ENCODE results near the gene VASH1. TPM values are rescaled to one million over a fixed set of nuclear protein-coding genes. Genes with fewer than 3 reads are reported as not detected.
"Not testable (repeated sequence)": the region's sequence is repeated elsewhere in the genome, so short reads cannot be mapped to it uniquely, and the experiment has no call there.

VASH1 gene
- 1 to 10 TPM; 1.8 to 6.5 TPM for total RNA-seq

GRCh38 chr14:76761136-76761959 is at the start of gene VASH1:
Gene VASH1 (plus strand): TSS chr14:76761468. CDS start chr14:76762822, 1,354 bp downstream.
- H3K9me3 Mint-ChIP-seq: no peaks in the 10 kb centered on the region
- ATAC-seq (peak; percentile 92), DNase-seq (ENCODE audit: low spot score in 2 of 2) (peak; percentile 68 to 71)
- peaks cover 6% of the 10 kb centered on the region in 2 donors for H3K36me3 Mint-ChIP-seq
- H3K27ac Mint-ChIP-seq: peak within 1 kb of the TSS; percentile 20 to 68

GRCh38 chr14:76713121-76713520 is 48.1 kb upstream of the VASH1 start:
- DNase-seq (ENCODE audit: low spot score in 2 of 2) (no peak), ATAC-seq (no peak)
- no peaks in the 10 kb centered on the region for H3K9me3 Mint-ChIP-seq
- no peaks in the 10 kb centered on the region for H3K36me3 Mint-ChIP-seq
- no peak overlapping the region for H3K27ac Mint-ChIP-seq

- ATAC-seq: no peak
- Mint-ChIP-seq H3K27ac (no peak overlapping the region), H3K36me3 (no peaks in the 10 kb centered on the region), H3K9me3 (no peaks in the 10 kb centered on the region)
- DNase-seq (ENCODE audit: low spot score in 2 of 2): no peak
Measured at GRCh38 chr14:76714470-76714869, 46.8 kb upstream of the VASH1 start.

GRCh38 chr14:76715101-76715500 is 46.2 kb upstream of the VASH1 start:
- Mint-ChIP-seq H3K27ac (no peak overlapping the region), H3K36me3 (no peaks in the 10 kb centered on the region), H3K9me3 (no peaks in the 10 kb centered on the region)
- ATAC-seq (no peak), DNase-seq (ENCODE audit: low spot score in 2 of 2) (no peak)

GRCh38 chr14:76715511-76716081 is 45.7 kb upstream of the VASH1 start:
- ATAC-seq (no peak), DNase-seq (ENCODE audit: low spot score in 2 of 2) (no peak)
- Mint-ChIP-seq H3K36me3 (no peaks in the 10 kb centered on the region), H3K9me3 (no peaks in the 10 kb centered on the region), H3K27ac (no peak overlapping the region)

- no peak overlapping the region for H3K27ac Mint-ChIP-seq
- ATAC-seq (no peak), DNase-seq (ENCODE audit: low spot score in 2 of 2) (no peak)
- H3K9me3 Mint-ChIP-seq: no peaks in the 10 kb centered on the region
- H3K36me3 Mint-ChIP-seq: no peaks in the 10 kb centered on the region
Measured at GRCh38 chr14:76716285-76716684, 45.0 kb upstream of the VASH1 start.

GRCh38 chr14:76717508-76718290 is 43.6 kb upstream of the VASH1 start:
- Mint-ChIP-seq H3K36me3 (no peaks in the 10 kb centered on the region), H3K27ac (no peak overlapping the region), H3K9me3 (no peaks in the 10 kb centered on the region)
- ATAC-seq (no peak), DNase-seq (ENCODE audit: low spot score in 2 of 2) (no peak)

- DNase-seq (ENCODE audit: low spot score in 2 of 2) (no peak), ATAC-seq (no peak)
- no peak overlapping the region for H3K27ac Mint-ChIP-seq
- no peaks in the 10 kb centered on the region for H3K9me3 Mint-ChIP-seq
- H3K36me3 Mint-ChIP-seq: no peaks in the 10 kb centered on the region
Measured at GRCh38 chr14:76718306-76719040, 42.8 kb upstream of the VASH1 start.

GRCh38 chr14:76719666-76720065 is 41.6 kb upstream of the VASH1 start:
- no peaks in the 10 kb centered on the region for H3K36me3 Mint-ChIP-seq
- DNase-seq (ENCODE audit: low spot score in 2 of 2) (no peak), ATAC-seq (no peak)
- no peaks in the 10 kb centered on the region for H3K9me3 Mint-ChIP-seq
- H3K27ac Mint-ChIP-seq: no peak overlapping the region

GRCh38 chr14:76720382-76720813 is 40.9 kb upstream of the VASH1 start:
- DNase-seq (ENCODE audit: low spot score in 2 of 2) (no peak), ATAC-seq (peak in 1 of 2 donors; percentile 43)
- H3K9me3 Mint-ChIP-seq: no peaks in the 10 kb centered on the region
- H3K27ac Mint-ChIP-seq: peak overlapping the region; percentile 13 to 45
- H3K36me3 Mint-ChIP-seq: no peaks in the 10 kb centered on the region

- not testable (repeated sequence) for DNase-seq (ENCODE audit: low spot score in 2 of 2); H3K9me3 Mint-ChIP-seq; H3K36me3 Mint-ChIP-seq; ATAC-seq; H3K27ac Mint-ChIP-seq
Measured at GRCh38 chr14:76721506-76721905, 39.8 kb upstream of the VASH1 start.

- no peak for DNase-seq (ENCODE audit: low spot score in 2 of 2)
- no peaks in the 10 kb centered on the region for H3K36me3 Mint-ChIP-seq
- ATAC-seq: no peak
- no peak overlapping the region for H3K27ac Mint-ChIP-seq
- H3K9me3 Mint-ChIP-seq: no peaks in the 10 kb centered on the region
Measured at GRCh38 chr14:76724651-76725550, 36.4 kb upstream of the VASH1 start.

GRCh38 chr14:76726551-76726970 is 34.7 kb upstream of the VASH1 start:
- Mint-ChIP-seq H3K9me3 (no peaks in the 10 kb centered on the region), H3K27ac (no peak overlapping the region), H3K36me3 (no peaks in the 10 kb centered on the region)
- ATAC-seq (no peak), DNase-seq (ENCODE audit: low spot score in 2 of 2) (no peak)

GRCh38 chr14:76727384-76727783 is 33.9 kb upstream of the VASH1 start:
- ATAC-seq: no peak
- no peaks in the 10 kb centered on the region for H3K36me3 Mint-ChIP-seq
- no peaks in the 10 kb centered on the region for H3K9me3 Mint-ChIP-seq
- no peak for DNase-seq (ENCODE audit: low spot score in 2 of 2)
- no peak overlapping the region for H3K27ac Mint-ChIP-seq

GRCh38 chr14:76727901-76728300 is 33.4 kb upstream of the VASH1 start:
- Mint-ChIP-seq H3K9me3 (no peaks in the 10 kb centered on the region), H3K27ac (no peak overlapping the region), H3K36me3 (no peaks in the 10 kb centered on the region)
- no peak for ATAC-seq
- DNase-seq (ENCODE audit: low spot score in 2 of 2): no peak

GRCh38 chr14:76729258-76729657 is 32.0 kb upstream of the VASH1 start:
- Mint-ChIP-seq H3K27ac (no peak overlapping the region), H3K9me3 (no peaks in the 10 kb centered on the region), H3K36me3 (no peaks in the 10 kb centered on the region)
- peak in 1 of 2 donors; percentile 5 for ATAC-seq
- no peak for DNase-seq (ENCODE audit: low spot score in 2 of 2)
